Cardiac muscle cell (in vitro differentiated cells and primary cell): Measurements from ENCODE around the gene CXorf49B. TPM values are rescaled to one million over a fixed set of nuclear protein-coding genes. Genes with fewer than 3 reads are reported as not detected.
"Not testable (repeated sequence)": the region's sequence is repeated elsewhere in the genome, so short reads cannot be mapped to it uniquely, and the experiment has no call there.

Source experiments
- DNase-seq, 2 donors: peaks; one replicate each; pipeline versions ENCODE4 v3.0.0 to v3.0.0-alpha.2; 2010 to 2017; ENCODE audit warnings: low read depth in 1 of 2, low spot score in 1 of 2
- H3K27ac ChIP-seq: fragments of 200-600 bp; sonication (generic); 2 replicates; pipeline ENCODE4 v1.5.1; 2016
- H3K27me3 ChIP-seq: fragments of 200-600 bp; sonication (generic); 2 replicates; pipeline ENCODE4 v1.6.0; 2016; ENCODE audit warnings: control low read depth
- H3K36me3 ChIP-seq: fragments of 200-600 bp; sonication (generic); 2 replicates; pipeline ENCODE4 v1.5.1; 2016; ENCODE audit warnings: control low read depth
- H3K4me1 ChIP-seq: fragments of 200-600 bp; sonication (generic); 2 replicates; pipeline ENCODE4 v1.8.1; 2017; ENCODE audit warnings: low read depth, mild to moderate bottlenecking, mixed run types
- H3K4me3 ChIP-seq: fragments of 200-600 bp; sonication (generic); 2 replicates; pipeline ENCODE4 v1.5.1; 2016; ENCODE audit warnings: mild to moderate bottlenecking
- H3K9me3 ChIP-seq: fragments of 200-600 bp; sonication (generic); 2 replicates; pipeline ENCODE4 v1.5.1; 2017; ENCODE audit warnings: low read depth, mild to moderate bottlenecking, control low read depth
- polyA plus RNA-seq: library from polyadenylated mRNA; unstranded; fragments of >200 nt; fragmentation: Nextera tagmentation; extraction: Ambion mirVana; gene quantifications from 2 replicates; pipeline ENCODE4 v1.2.1, GENCODE V29; 2016
- total RNA-seq: library from RNA; depleted of rRNA; stranded (reverse); fragments of >200 nt; gene quantifications from 2 replicates; pipeline ENCODE4 v1.2.3, GENCODE V29; 2016

CXorf49B gene
- not detected in 2 replicates for total RNA-seq
- polyA plus RNA-seq: not detected in 2 replicates

GRCh38 chrX:71763049-71763448, at the start of gene CXorf49B:
Gene CXorf49B, plus strand, starts transcription at chrX:71763349. Its CDS starts 75 bp downstream, at chrX:71763424.
- H3K9me3 ChIP-seq, H3K36me3 ChIP-seq, DNase-seq, H3K27me3 ChIP-seq, H3K27ac ChIP-seq, H3K4me1 ChIP-seq, H3K4me3 ChIP-seq: not testable (repeated sequence)

- not testable (repeated sequence) for H3K36me3 ChIP-seq, H3K9me3 ChIP-seq, H3K4me1 ChIP-seq, H3K4me3 ChIP-seq, H3K27ac ChIP-seq, H3K27me3 ChIP-seq, DNase-seq
These were observed 49.1 kb upstream of the CXorf49B start for GRCh38 chrX:71714064-71714463.

GRCh38 chrX:71715551-71715950, 47.6 kb upstream of the CXorf49B start:
- H3K27me3 ChIP-seq, H3K4me3 ChIP-seq, H3K9me3 ChIP-seq, H3K36me3 ChIP-seq, H3K4me1 ChIP-seq, DNase-seq, H3K27ac ChIP-seq: not testable (repeated sequence)

- not testable (repeated sequence) for H3K9me3 ChIP-seq, H3K27ac ChIP-seq, H3K4me3 ChIP-seq, H3K27me3 ChIP-seq, DNase-seq, H3K36me3 ChIP-seq, H3K4me1 ChIP-seq
These were observed 46.8 kb upstream of the CXorf49B start for GRCh38 chrX:71716323-71716722.

- H3K27me3 ChIP-seq, H3K4me1 ChIP-seq, H3K36me3 ChIP-seq, H3K4me3 ChIP-seq, DNase-seq, H3K27ac ChIP-seq, H3K9me3 ChIP-seq: not testable (repeated sequence)
These were observed 45.0 kb upstream of the CXorf49B start, which contains the start of gene CXorf49 for GRCh38 chrX:71718185-71718584. Gene CXorf49, minus strand, starts transcription at chrX:71718285. Its CDS starts 134 bp downstream, at chrX:71718151.

GRCh38 chrX:71719195-71719594, 44.0 kb upstream of the CXorf49B start:
- H3K4me1 ChIP-seq, H3K27me3 ChIP-seq, H3K36me3 ChIP-seq, DNase-seq, H3K4me3 ChIP-seq, H3K9me3 ChIP-seq, H3K27ac ChIP-seq: not testable (repeated sequence)

- H3K9me3 ChIP-seq, DNase-seq, H3K27ac ChIP-seq, H3K4me3 ChIP-seq, H3K36me3 ChIP-seq, H3K27me3 ChIP-seq, H3K4me1 ChIP-seq: not testable (repeated sequence)
These were observed 42.8 kb upstream of the CXorf49B start for GRCh38 chrX:71720289-71720886.

GRCh38 chrX:71760688-71761281, 2.4 kb upstream of the CXorf49B start:
- H3K9me3 ChIP-seq, H3K27me3 ChIP-seq, H3K36me3 ChIP-seq, DNase-seq, H3K27ac ChIP-seq, H3K4me1 ChIP-seq, H3K4me3 ChIP-seq: not testable (repeated sequence)

GRCh38 chrX:71764832-71765231, 1.7 kb downstream of the CXorf49B start:
- not testable (repeated sequence) for H3K4me1 ChIP-seq, H3K4me3 ChIP-seq, H3K27me3 ChIP-seq, DNase-seq, H3K36me3 ChIP-seq, H3K27ac ChIP-seq, H3K9me3 ChIP-seq

- not testable (repeated sequence) for H3K9me3 ChIP-seq, H3K4me1 ChIP-seq, H3K27me3 ChIP-seq, H3K4me3 ChIP-seq, H3K27ac ChIP-seq, DNase-seq, H3K36me3 ChIP-seq
These were observed 2.5 kb downstream of the CXorf49B start for GRCh38 chrX:71765613-71766012.

GRCh38 chrX:71767134-71767533, 4.0 kb downstream of the CXorf49B start:
- not testable (repeated sequence) for H3K36me3 ChIP-seq, H3K4me1 ChIP-seq, H3K27me3 ChIP-seq, H3K9me3 ChIP-seq, DNase-seq, H3K4me3 ChIP-seq, H3K27ac ChIP-seq

GRCh38 chrX:71778322-71778721, 15.2 kb downstream of the CXorf49B start:
- not testable (repeated sequence) for H3K36me3 ChIP-seq, H3K4me1 ChIP-seq, H3K9me3 ChIP-seq, DNase-seq, H3K4me3 ChIP-seq, H3K27me3 ChIP-seq, H3K27ac ChIP-seq

GRCh38 chrX:71782225-71782949, 19.2 kb downstream of the CXorf49B start:
- H3K4me1 ChIP-seq, H3K36me3 ChIP-seq, DNase-seq, H3K4me3 ChIP-seq, H3K9me3 ChIP-seq, H3K27me3 ChIP-seq, H3K27ac ChIP-seq: not testable (repeated sequence)

GRCh38 chrX:71782950-71783299, 19.8 kb downstream of the CXorf49B start:
- H3K4me3 ChIP-seq: not testable (repeated sequence)

More at GRCh38 chrX:71782950-71783299, 19.8 kb downstream of the CXorf49B start:
- DNase-seq, H3K4me1 ChIP-seq, H3K9me3 ChIP-seq, H3K36me3 ChIP-seq, H3K27me3 ChIP-seq, H3K27ac ChIP-seq: not testable (repeated sequence)
